Ammon's horn (tissue), 1 donor: ENCODE results near the gene ARFGAP1.

Experiments used
- DNase-seq: peaks from one replicate; pipeline ENCODE4 v3.0.0-alpha.2; 2016; ENCODE audit warnings: low spot score

ARFGAP1 gene

DNA sequence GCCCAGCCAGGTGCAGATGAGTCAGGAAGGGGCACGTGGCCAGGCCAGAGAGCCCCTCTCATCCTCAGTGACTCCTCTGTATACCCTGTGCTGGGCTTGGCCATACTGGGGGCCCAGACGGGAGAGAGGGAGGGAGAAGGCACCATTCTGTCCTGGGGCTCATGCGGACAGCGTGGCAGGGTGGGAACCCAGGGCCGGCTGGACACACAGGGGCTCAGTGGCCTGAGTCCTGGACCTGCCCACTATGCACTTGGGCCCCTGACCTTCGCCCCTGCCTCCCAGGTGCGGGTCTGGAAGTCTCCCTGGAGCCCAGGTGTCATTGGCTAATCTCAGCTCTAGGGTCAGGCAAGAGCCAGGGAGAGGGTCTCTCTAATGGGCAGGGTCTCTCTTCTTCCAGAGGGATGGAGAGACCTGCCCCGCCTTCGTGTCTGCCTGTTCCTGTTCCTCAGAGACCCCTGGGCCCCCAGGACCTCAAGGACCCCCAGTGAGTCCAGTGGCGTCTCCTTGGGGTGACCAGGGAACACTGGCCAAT, 48.1 kb downstream of the ARFGAP1 start:
- no peak for DNase-seq

DNA sequence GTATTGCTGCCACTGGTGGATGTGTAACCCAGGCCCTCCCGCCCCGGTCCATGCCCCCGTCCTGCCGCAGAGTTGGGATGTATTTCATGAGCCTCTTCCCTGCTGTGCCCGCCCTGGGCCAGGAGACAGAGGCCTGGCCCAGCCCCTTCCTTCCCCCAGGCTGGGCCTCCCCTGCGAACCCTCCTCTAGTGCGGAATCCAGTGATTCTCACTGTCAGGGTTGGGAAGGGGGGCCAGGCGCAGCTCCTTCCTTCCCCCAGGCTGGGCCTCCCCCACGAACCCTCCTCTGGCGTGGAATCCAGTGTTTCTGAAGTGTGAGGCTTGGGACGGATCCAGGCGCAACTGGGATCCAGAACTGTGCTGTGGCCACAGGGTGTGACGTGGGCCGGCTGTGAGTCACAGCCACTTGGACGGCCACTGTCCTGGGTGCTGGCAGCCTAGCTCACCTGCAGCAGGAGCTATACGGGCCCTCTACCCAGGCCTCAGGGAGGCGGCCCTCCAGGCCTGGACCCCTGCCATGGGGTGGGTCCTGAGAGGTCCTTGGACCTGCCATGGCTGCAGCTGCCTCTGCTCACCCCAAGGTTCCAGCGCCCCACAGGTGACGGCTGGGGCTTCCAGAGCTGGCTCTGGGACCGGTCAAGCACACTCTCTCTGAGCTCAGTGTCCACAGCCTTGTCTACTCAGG, 48.7 kb downstream of the ARFGAP1 start:
- no peak for DNase-seq

DNA sequence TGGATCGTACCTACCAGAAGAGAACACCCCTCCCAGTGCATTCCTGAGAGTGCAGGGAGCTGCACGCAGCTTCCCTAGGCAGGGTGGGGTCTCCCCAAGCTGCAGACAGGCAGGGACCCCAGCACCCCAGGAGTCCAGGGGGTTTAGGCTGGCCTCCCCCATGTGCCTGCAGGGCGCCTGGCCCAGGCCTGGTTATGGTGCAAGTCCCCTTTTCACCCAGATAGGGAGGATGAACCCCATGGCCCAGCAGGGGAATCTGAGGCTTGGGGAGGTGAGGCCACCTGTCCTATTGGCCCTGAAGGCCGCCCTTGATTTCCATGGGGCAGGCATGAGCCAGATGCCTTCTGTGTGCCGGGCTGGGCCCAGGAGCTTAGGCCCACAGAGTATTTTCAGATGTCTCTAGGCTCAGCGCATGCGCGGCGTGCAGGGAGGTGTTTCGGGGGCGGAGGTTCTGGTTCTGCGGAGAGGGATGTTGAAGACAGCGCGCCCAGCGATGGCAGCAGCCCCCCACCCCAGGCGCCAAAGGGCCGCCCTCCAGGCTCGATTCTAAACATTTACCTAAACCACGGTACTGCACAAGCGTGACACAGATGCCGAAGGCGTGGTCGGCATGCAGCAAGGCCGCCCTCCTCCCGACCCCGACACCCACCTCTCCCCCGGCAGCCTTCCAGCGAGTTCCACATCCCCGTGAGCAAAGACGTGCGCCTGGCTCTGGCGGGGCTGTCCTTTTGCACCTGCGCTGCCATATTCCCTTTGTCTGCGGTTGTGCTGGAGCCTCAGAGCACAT, 49.7 kb downstream of the ARFGAP1 start:
- DNase-seq: peak; percentile 22

DNA sequence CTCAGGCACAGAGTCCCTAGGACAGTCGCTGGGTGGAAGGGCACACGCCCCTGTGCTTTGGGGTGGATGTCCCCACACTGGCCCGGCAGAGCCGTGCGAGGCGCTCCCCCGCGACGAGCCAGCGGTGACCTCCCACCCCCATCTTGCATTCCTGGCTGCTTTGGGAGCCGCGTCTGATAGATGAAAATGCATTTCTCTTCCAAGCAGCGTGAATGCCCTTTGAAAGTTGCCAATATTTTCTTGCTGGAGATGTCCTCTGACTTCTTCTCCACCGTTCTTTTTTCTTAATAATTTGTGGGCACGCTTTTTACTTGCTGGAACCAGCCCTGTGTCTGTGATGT, 50.3 kb downstream of the ARFGAP1 start:
- DNase-seq: no peak

DNA sequence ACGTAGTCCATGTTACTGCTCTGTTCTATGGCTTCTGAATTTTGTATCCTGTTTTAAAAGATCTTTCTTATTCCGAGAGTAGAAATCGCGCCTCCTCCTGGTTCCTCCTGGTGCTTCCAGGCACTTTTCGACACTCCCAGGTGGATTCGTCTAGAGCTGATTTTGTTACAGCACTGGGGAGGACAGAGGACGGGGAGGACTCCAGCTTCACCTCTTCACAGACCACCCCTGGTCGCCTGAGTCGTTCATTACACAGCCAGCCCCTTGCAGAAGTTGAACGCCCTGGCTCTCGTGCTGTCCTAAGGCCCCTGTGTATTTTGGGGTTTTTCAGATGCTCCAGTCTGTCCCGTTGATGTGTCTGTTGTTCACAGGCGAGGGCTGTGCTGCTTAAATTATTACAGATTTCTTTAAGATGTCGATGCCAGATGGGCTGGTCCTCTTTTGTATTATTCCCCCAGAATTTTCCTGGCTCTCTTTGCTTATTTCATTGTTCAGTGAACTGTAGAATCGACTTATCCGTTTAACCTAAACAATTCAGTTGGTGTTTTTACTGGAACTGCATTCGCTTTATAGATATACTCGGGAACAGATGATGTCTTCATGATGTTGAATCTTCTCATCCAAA, 50.9 kb downstream of the ARFGAP1 start:
- DNase-seq: no peak

DNA sequence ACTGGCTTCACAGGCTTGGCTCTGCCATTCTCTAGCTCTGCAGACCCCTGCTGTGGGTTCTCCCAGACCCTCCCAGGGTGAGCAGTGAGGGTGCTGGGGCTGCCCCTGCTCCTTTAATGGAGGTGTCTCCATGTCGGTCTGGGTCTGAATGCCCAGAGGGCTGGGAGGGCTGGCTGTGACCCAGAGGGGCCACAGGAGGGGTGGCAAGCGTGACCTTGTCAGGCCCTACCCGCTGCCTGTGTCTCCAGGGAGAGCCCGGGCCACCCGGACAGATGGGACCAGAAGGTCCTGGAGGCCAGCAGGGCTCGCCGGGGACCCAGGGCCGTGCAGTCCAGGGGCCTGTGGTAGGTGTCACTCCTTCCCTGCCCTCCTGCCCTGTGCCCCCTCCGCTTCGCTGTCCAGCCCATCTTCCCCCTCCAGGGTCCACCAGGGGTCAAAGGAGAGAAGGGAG, 52.4 kb downstream of the ARFGAP1 start:
- DNase-seq: no peak

DNA sequence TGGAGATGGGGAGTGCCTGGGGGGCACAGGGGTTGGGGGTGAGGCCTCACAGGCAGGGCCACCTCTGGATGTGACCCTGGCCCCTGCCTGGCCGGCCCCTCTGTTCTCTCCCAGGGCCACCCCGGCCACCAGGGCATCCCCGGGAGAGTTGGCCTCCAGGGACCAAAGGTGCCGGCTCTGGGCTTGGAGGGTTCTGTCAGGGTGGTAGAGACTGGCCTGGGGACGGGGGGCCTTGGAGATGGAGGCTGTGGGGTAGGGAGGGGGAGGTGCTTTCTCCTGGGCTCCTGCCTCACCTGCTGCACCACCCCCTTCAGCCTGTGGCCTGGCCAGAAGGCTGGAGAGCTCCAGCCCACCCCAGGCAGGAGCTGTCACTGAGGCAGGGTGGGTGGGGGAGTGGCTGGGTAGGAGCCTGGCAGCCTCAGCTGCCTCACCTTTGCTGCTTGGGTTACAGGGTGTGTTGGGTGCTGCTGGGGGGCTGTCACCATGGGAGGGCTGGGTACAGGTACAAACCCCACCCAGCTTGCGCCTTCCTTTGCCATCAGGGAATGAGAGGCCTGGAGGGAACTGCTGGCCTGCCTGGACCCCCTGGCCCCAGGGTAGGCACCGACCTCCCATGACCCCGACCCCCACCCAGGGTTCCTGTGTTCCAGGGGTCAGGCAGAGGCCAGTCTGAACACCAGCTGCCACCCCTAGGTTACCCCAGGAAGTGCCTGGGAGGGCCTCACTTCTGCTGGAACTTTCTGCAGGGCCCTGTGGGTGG, 53.1 kb downstream of the ARFGAP1 start:
- DNase-seq: no peak

DNA sequence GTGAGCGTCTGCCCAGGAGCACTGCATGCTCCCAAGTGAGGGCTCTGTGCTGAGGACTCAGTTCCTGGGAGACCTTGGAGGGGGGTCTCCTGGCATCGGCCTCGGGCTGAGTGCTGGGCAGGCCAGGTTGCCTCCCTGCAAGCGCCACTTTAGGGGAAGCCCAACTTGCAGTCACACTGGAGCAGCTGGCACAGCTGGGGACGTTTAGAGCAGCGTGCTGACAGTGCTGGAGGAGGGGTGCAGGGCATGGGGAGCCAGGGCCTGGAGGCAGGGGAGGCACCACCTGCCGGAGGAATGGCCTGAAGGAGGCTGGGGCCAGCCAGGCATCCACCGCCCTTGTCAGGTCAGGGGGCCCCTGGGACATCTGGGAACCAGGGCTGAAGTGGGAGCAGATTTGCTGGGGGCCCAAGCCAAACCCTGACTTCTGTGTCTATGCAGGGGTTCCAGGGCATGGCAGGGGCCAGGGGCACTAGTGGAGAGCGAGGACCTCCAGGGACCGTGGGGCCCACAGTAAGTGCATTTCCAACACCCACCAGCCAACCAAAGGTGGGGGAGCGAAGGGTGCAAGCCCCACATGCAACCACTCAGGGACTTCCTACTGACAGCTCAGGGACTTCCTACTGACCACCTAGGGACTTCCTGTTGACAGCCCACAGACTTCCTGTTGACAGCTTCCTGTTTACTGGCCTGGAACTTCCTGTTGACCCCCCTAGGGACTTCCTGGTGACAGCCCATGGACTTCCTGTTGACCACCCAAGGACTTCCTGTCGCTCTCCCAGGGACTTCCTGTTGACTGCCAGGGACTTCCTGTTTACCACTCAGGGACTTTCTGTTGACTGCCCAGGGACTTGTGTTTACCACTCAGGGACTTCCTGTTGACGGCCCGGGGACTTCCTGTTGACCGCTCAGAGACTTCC, 54.0 kb downstream of the ARFGAP1 start:
- no peak for DNase-seq

DNA sequence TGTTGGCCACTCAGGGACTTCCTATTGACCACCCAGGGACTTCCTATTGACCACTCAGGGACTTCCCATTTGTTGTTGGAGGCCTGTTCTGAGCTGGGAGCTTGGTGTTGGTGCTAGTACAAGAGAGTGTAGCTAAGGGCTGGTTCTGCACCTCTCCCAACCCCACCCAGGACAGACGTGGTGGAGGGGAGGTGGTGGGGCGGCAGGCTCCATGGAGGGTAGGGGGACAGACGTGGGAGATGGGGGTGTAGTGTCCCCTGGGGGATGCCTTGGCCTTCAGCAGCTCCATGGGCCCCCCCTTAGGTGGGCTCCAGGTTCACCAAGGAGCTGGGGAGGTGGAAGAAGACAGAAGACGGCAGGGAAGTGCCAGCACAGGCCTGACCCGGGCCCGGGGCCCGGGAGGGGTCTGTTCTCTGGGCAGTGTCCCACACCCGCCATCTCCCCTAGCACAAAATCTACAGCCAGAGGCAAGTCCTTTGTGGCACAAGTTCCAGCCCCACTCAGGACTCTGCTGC, 54.7 kb downstream of the ARFGAP1 start:
- DNase-seq: no peak

DNA sequence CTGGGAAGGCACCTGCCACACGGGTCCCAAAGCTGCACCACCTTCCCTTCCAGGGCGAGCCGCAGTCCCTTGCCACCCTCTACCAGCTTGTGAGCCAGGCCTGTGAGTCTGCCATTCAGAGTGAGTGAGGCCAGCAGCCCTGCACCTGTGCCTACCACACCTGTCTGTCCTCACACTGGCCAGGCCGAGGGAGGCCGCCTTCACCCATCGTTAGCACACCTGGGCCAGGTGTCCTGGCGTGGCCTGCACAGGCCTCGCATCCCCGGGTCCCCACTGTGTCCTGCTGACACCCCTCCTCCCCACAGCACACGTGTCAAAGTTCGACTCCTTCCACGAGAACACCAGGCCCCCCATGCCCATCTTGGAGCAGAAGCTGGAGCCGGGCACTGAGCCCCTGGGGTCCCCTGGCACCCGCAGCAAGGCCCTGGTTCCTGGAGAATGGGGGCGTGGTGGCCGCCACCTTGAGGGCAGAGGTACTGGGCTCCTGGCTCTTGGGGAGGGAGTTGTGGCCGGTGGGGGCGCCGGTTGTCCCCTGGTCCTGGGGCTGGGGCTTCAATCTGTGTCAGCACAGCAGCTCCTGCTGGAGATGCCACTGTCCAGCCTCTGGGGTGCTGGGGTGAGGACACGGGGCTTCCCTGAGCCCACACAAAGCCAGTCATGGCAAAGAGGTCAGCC, 55.5 kb downstream of the ARFGAP1 start:
- no peak for DNase-seq

DNA sequence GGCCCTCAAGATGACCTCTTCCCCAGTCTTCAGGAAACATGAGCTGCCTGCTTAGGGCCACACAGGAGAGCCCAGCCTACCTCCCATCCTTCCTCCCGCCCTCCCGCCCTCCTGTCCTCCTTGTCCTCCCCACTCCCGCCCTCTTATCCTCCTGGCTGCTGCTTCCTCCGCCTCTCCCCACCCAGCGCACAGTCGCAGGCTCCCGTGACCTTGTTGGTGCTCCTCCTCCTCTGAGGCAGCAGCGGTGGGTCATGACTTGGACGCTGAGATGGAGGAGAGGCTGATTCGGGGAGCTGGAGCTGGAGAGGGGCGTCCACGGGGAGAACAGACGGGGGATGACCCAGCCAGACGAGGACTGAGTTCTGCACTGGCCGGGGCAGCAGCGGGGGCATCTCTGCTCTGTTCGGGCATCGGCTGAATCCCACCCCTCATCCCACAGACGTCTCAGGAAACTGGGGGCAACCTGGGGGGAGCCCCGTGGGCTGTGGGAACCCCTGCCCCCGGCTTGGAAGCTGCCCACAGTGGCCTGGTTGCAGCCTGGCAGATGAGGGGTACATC, 56.2 kb downstream of the ARFGAP1 start:
- DNase-seq: no peak

DNA sequence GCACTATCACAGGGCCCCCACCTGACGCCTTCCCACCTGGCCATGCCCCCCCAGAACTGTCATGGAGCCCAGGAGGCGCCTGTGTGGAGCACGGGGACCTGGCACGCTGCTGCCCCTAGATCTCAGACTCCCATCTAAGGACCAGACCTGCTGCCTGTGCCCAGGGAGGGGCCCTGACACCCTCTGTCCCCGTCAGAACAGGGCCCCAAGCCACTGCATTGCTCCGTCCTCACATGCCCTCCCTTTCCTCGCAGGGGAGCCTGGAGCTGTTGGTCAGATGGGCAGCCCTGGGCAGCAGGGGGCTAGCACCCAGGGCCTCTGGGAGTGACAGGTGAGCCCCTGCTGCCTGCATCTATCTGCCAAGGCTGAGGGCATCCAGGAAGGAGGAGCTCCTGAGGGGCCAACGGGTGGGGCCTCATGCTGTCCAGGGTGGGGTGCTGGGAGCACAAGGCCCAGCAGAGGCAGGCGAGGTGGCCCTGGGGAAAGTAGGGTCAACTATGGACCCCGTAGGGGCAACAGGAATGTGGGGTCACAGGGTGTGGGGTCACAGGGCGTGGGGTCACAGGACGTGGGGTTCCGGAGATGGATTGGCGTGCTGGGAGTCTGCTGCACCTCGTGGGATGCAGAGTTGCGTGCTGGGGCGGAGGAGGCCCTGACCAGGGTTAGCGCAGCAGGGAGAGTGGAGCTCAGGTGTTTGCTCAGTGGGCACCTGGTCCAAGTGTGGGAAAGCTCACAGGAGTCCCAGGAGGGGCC, 56.9 kb downstream of the ARFGAP1 start:
- no peak for DNase-seq

DNA sequence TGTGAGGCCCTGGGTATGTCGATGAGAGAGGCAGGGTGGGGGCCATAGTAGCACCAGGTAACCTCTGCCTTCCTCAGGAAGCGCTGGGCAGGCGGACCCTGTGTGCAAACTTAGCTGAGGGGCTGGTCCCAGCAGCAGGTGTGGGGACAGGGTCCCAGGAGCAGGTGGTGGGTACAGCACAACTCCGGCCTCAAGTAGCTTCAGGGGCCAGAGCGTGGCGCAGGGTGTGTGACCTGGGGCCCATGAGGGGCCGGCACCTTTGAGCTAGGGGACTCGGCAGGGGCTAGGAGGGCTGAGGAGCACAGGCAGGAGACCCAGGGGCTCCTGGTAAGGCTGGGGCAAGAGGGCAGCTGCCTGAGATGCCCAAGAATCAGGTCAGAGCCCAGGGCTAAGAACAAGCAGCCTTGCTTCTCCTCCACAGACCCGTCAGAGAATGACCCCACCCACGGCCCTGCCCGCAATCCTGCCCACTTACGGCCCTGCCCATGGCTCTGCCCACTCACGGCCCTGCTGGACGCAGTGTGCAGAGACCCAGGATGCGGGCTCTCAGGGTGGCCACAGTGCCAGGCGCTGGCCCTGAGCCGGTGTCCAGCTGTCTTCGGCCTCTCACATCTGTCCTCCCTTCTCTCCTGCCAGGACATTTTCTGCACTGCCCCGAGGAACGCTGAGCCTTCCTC, 57.6 kb downstream of the ARFGAP1 start:
- no peak for DNase-seq

DNA sequence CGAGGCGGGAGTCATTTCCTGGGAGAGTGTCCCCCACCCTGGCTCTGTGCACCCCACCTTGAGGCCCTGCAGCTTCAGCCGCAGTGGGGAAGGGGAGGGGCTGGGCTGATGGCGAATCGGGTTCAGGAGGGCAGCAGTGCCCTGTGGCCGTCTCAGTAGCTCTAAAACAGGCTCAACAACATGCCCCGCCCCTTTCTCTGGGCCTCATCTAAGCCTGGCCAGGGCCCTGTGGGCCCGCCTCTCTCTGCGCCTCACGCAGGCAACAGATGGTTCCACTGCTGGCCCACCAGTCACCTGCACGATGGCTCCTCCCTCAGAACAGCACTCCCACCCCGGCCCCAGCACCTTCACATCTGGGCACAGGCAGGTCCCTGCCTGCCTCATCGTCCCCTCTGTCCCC, 58.3 kb downstream of the ARFGAP1 start:
- no peak for DNase-seq

DNA sequence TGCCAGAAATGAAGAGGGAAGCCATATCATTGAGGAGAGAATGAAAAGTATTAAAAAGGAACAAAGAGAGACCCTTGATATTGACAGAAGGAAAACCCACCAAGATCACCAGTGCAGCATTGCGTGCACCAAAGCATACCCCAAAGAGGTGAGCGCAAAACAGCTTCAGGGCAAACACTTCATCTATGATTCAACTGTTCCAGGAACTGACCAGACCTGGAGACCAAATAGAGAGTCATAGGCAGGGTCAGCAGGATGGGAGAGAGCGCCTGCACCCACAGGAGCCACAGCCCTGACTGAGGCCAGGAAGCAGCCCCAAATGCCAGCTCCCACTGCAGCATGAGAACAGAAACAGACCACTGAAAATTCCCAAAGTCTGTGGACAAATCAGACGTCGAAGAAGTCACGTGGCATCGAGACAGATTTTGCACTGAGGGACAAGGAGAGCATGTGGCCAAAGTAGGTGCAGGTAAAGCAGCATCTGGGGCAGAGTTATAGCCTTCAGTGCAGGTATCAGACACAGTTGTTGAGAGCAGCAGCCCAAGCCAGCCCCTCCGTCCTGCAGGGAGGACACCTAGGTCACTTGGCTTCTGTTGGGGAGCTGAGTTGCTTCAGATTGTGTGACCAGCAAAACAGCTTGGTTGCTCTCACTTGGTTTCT, 59.3 kb downstream of the ARFGAP1 start:
- DNase-seq: no peak

DNA sequence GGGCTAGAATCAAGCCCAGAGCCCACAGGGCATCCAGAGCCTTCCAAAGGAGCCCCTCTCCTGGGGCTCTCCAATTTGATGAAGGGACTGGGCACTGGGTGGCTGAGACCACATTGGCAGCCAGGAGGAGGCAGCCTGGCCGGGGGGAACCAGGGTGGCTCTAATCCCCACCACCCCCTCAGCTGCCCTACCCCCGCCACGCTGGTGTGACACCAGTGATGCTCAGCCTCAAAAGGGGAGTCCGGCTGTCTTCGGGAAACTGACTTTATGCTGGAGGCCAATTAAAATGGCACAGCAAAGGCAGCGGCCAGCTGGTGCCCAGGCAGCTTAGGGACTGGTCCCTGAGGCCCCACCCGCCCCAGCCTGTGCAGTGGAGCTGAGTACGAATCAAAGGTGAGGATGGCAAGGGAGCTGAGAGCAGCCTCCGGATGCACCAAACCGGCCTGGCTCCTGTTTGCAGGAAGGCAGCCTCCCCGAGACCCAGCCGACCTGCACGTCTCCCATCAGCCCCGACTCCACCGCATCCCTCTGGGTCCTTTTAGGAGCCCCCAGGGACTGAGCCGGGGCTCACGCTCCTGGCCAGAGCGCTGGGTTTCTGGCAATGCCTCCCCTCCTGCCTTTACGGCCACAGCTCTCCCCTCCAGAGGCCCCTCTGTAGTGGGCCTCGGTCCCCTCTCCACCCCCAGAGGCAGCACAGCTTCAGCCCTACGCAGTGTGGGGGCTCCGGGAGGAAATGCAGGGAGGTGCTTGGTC, 60.1 kb downstream of the ARFGAP1 start:
- DNase-seq: no peak

DNA sequence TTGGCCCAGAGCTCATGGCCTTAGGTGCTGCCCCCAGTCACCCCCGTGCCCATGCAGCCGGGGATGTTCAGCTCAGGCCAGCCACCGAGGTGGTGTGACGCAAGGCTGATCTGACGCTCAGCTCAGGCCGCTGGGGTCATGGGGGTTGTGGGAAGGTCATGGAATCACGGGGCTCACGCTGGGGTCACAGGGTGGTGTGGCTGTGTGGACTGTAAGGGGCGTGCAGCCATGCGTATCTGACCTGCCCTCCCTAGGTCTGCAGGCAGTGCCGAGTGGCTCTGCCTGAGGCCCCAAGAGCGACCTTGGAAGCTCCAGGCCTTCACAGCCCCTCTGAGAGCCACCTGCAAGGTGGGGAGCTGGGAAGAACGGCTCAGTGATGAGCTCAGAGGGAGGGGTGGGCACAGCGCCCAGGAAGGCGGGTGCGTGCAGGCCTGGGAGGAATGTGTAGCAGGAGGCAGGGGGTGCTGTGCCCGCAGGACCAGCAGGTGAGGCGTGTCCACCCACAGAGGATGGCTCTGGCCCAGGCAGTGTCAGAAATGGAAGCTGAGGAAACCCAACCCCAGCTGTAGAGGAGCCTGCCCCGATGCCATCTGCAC, 60.7 kb downstream of the ARFGAP1 start:
- no peak for DNase-seq
